Measurements from ENCODE around the gene PRKACA.

PRKACA gene

GRCh38 chr19:14093117-14093823, 24.3 kb downstream of the PRKACA start:
- no peak for DNase-seq (ENCODE audit: low read depth in 3 of 3)

DNA sequence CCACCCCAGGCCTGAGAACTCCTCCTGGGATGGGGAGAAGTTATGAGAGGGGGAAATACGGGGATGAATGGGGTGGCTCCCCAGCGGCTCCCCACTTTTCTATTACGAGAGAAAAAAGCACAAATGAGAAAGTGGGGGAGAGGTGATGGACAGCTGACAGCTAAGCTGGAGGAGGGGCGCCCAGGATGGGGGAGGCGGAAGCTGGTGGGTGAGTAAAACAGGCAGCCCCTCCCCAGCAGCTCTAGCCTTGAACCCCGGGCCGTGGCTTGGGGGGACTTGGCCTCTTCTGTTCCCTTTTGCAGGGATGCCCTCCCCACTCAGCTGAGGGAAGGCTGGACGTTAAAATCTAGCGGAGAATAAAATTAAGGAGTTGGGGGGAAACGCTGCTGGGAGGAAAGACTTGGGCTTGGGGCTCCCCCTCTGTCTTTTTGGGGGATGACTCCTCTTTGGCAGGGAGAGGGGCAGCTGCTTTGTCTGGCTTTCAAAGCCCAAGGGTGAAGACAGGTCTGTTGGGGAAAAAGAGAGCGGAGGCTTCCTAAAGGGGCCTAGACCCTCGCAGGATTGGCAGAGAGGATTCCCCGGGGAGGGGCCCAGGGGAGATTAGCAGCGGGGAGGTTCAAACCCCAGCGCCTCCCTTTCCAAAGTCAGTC, 25.6 kb downstream of the PRKACA start:
- peak in 2 of 3 experiments; percentile 12 to 34 for DNase-seq (ENCODE audit: low read depth in 3 of 3)

DNA sequence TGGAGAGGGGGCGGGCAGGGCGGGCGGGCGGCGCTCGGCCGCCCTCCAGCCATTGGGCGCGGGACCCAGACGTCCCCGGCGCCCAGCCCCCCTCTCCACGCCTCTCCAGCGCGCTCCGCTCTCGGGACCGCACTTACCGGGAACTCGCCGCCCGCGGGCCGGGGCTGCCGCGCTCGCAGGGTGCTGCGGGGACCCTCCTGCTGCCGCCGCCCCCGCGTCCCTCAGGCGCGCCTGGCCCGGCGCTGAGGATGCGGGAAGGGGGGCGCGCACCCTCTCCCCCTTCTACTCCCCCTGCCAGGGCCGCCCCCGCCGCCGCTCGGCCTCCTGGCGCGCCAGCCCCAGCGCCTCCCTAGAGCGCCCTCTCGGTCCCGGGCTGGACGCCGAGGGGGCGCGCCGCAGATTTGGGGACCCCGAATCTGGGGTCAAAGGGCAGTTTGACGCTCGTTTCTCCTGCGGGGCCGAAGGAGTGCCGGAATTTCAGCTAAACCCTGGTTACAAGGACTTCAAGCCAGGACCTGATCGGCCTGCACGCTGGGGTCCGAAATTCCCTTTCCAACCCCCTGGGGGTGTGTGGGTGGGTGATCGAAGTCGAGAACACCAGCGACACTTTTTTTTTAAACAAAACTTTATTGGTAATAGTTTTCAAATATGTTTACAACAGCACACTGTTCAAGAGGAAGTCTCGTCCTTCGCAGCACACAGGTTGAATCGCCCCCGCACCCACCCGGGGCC, 26.3 kb downstream of the PRKACA start:
- peak; percentile 32 to 62 (median 45) for DNase-seq (ENCODE audit: low read depth in 3 of 3)

DNA sequence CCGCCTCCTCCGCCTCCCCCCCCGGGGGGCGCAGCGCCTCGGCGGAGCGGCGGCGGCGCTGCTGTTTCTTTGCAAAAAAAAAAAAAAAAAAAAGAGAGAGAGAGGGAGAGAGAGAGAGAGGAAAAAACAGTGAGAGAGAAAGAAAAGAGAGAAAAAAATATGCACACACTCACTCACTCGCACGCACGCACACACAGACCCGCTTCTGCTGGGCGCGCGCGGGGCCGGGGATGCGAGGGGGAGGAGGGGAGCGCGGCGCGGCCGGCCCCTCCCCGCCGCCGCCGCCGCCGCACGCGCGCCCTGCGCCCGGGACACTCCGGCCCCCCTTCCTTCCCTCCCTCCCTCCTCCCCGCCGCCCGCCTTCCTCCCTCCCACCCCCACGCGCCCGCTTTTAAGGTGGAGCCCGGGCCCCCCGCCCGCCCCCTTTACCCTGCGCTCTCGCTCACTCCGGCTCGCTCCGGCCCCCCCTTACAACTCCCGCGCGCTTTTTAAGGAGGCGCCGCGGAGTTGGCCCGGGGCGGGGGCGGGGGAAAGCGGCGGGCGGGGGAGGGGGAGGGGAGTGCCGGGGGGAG, 27.0 kb downstream of the PRKACA start, which contains the start of gene SAMD1:
Gene SAMD1, minus strand, starts transcription at position 243 of the 572 bp plus-strand sequence.
- peak; percentile 73 to 84 (median 81) for DNase-seq (ENCODE audit: low read depth in 3 of 3)

DNA sequence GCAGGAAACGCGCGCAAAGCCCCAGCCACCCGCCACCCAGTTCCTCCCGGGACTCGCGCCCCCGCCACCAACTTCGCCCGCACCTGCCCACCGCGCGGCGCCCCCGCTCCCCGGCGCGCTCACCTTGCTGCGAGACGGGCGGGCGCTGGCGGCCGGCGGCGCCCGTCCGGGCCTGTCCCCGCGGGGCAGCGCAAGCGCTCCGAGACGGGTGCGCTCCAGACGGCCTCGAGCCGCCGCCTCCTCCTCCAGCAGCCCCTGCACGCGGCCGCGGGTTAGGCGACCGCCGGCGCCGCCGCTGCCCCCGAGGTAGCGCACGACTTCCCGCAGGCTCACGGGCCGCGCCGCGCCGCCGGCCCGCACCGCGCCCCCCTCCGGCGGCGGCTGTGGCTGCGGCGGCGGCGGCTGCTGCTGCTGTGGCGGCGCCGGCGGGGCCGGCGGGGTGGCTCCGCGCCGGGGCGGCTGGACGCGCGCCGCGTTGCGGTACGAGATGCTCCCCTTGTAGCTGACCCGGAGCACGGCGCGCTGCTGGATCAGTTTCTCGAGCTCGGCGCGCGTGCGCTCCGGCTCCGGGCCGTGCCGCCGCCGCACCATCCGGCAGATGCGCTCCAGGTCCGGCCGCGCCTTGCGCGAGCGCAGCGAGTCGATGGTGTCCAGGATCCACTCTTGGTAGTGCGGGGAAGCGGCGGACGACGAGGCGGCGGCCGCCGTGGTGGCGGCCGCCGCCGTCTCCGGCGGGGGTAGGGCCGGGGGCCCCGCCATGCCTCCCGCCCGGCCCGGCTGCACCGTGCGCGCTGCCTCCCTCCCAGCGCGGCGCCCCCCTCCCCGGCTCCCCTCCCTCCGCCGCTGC, 27.7 kb downstream of the PRKACA start:
- peak in 2 of 3 experiments; percentile 29 to 40 for DNase-seq (ENCODE audit: low read depth in 3 of 3)

- no peak for DNase-seq (ENCODE audit: low read depth in 3 of 3)
These were observed 28.2 kb downstream of the PRKACA start for GRCh38 chr19:14089412-14089661.

- no peak for DNase-seq (ENCODE audit: low read depth in 3 of 3)
These were observed 28.7 kb downstream of the PRKACA start for GRCh38 chr19:14088634-14089411.

DNA sequence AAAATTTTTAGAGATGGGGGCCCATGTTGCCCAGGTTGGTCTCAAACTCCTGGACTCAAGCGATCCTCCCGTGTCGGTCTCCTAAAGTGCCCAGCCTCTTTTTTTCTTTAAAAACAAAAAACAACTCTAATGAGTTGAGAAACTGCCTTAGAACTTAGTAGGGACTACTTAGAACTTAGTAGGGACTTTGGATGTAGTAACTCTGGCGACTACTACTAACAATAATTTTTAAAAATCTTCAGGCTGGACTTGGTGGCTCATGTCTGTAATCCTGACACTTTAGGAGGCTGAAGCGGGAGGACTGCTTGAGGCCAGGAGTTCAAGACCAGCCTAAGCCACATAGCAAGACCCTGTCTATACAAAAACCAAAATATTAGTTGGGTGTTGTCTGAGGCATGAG, 31.5 kb downstream of the PRKACA start:
- DNase-seq (ENCODE audit: low read depth in 3 of 3) = no peak

DNA sequence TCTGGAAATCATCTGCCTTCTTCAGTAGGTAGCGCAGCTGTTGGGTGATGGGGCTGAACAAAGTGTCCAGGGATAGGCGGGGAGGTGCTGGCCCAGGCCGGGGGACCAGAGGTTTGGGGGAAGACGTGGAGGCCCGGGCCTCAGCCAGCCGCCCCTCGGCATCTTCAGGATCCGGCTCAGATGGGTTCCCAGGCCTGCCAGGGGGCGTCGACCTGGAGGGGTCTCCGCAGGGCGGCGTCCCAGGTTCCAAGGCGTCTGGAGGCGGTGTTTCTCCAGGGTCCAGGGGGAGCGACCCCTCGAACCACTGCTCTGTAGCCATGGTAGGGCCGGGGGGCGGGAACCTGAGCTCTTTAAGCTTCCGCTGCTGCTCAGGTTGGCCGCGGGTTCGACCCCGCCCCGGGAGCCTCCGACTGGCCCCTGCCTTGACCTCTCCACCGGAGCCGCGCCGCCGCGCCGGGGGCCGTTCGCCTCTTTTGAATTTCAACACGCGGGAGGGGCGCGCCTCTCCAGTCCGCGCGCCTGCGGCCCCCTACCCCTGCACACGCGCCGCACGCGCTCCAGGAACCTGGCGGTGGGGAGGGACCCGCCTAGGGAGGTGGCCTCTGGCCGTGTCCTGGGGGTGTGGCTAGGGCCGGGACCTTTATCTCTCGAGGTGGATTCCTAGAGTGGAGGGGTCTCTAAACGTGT, 32.1 kb downstream of the PRKACA start, which contains the start of gene C19orf67:
Gene C19orf67, minus strand, starts transcription at position 475 of the 687 bp plus-strand sequence. Its CDS starts 156 bp downstream, at position 319.
- DNase-seq (ENCODE audit: low read depth in 3 of 3) = no peak

DNA sequence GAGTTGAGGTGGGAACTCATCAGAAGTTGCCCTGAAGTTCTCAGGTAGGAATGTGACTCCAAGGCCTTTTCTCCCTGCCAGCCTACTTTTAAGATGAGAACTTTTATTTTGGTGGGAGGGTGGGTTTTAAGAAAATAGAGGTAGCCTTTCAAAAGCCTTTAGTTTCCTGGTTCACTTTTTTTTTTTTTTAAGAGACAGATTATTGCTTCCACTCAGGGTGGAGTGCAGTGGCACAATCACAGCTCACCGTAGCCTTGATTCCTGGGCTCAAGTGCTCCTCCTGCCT, 34.9 kb downstream of the PRKACA start:
- DNase-seq (ENCODE audit: low read depth in 3 of 3) = no peak

DNA sequence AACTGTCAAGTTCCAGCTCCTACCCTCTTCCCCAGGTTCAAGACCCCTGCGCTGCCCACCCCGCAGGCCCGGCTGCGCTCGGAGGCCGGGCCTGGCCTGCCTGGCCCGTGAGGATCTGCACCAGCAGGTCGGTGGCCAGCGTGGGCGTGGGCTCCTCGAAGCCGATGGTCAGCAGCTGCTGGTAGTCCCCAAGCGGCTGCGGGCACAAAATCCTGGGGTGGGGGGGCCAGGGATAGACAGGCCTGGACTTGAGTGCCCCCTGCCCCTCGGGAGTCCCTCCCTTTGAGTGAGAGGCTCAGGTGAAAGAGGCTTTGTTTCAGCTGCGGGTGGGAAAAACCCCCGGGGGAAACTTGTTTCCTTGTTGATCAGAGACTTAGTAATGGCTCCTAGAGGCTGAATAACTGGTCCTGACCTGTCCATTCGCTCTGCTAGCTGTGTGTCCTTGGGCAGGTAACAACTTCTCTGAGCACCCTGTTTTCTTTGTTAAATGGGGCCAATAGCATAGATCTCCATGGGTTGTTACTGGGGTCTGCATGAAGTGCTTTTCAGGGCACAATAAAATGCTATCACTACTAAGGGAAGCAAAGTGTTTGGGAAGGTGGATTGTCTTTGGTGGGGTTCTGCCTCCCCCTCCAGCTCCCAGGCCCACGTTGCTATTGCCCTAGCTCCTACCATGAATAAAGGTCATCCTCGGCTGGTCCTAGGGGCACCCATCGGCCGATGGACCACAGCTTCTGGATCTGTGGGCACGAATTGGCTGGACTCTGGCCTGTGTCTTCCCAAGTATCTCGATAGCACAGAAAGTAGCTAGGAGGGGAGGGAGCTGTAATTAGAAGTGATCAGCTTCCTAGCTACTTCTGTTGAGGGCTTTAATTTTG, 35.5 kb downstream of the PRKACA start:
- peak in 2 of 3 experiments; percentile 6 to 19 for DNase-seq (ENCODE audit: low read depth in 3 of 3)

- peak; percentile 97 to 99 (median 97) for DNase-seq (ENCODE audit: low read depth in 3 of 3)
These were observed 36.4 kb downstream of the PRKACA start for GRCh38 chr19:14080887-14081796.

- DNase-seq (ENCODE audit: low read depth in 3 of 3) = no peak
These were observed 39.2 kb downstream of the PRKACA start for GRCh38 chr19:14078411-14078810.

DNA sequence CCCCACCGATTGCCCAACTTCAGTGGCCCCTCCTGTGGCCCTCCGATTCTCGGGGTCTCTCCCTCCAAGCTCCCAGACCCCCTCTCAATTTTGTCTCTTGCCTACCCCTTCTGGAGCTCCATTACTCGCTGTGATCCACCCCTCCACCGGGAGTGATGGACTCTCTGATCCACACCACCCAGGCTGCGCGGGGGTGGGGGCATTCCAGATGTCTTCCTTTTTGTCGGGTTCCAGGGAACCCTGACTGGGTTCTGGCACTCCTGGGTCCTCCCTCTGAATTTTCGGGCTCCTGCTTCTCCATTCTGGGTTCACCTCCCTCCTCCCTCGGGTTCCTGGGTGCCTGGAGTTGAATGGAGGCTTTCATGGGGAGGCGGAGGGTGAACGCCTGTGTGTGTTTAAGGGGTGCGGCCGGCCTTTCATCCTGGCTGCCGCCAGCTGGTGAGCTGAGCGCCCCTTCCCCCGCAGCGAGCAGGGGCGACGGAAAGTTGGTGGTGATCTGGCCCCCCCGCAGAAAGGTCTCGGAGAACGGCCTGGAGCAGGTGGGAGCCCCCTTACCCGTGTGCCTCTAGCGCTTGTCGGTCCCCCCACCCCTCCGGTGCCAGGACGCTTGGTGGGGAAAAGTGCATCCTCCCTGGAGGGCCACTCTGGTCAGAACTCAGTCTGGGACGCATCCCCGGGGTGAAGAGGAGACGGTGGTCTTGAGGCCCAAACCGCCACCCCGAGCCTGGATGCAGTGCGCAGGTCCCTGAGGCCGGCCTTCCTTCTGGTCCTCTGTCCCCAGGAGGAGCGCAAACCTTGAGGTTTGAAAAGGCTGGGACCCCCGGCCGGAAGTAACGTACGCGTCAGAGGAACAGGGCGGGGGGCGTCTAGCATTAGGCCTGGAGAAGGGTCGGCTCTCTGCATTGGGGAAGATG, 43.4 kb downstream of the PRKACA start:
- no peak for DNase-seq (ENCODE audit: low read depth in 3 of 3)

GRCh38 chr19:14073261-14073924, 44.2 kb downstream of the PRKACA start:
- DNase-seq (ENCODE audit: low read depth in 3 of 3) = peak; percentile 50 to 74 (median 53)

- DNase-seq (ENCODE audit: low read depth in 3 of 3) = peak in 2 of 3 experiments; percentile 9 to 23
These were observed 44.9 kb downstream of the PRKACA start, which contains the start of gene MISP3 for GRCh38 chr19:14072535-14073260. TSS of gene MISP3 (plus strand) at chr19:14072786. CDS start at chr19:14073310, 524 bp downstream.
